Kasumi-1 (cell line): ENCODE data around the gene EMILIN3.

Experiments
- DNase-seq, 2 experiments: peaks; one replicate each; lab custom pipeline; 2025; lab: John Stamatoyannopoulos, UW

EMILIN3 gene

GRCh38 chr20:41391587-41392001 is 25.0 kb upstream of the EMILIN3 start:
- no peak for DNase-seq

GRCh38 chr20:41390889-41391288 is 24.3 kb upstream of the EMILIN3 start:
- no peak for DNase-seq

- DNase-seq = no peak
These were observed 20.8 kb upstream of the EMILIN3 start for GRCh38 chr20:41387444-41387851.

GRCh38 chr20:41386502-41387427 is 20.1 kb upstream of the EMILIN3 start:
- DNase-seq = no peak

- no peak for DNase-seq
These were observed 16.2 kb upstream of the EMILIN3 start for GRCh38 chr20:41382791-41383305.

GRCh38 chr20:41380551-41381193 is 14.1 kb upstream of the EMILIN3 start:
- peak; percentile 82 to 86 for DNase-seq

- DNase-seq = peak; percentile 64 to 67
These were observed 12.9 kb upstream of the EMILIN3 start for GRCh38 chr20:41379551-41379950.

- no peak for DNase-seq
These were observed 10.7 kb upstream of the EMILIN3 start for GRCh38 chr20:41377275-41377674.

- DNase-seq = no peak
These were observed 9.7 kb upstream of the EMILIN3 start for GRCh38 chr20:41376349-41376748.

GRCh38 chr20:41375846-41376245 is 9.2 kb upstream of the EMILIN3 start:
- no peak for DNase-seq

- no peak for DNase-seq
These were observed 7.6 kb upstream of the EMILIN3 start for GRCh38 chr20:41373931-41374920.

GRCh38 chr20:41373251-41373783 is 6.7 kb upstream of the EMILIN3 start:
- DNase-seq = no peak

GRCh38 chr20:41371371-41371770 is 4.8 kb upstream of the EMILIN3 start:
- no peak for DNase-seq

- DNase-seq = no peak
These were observed 3.6 kb upstream of the EMILIN3 start for GRCh38 chr20:41370176-41370575.

GRCh38 chr20:41369673-41370072 is 3.1 kb upstream of the EMILIN3 start:
- no peak for DNase-seq

GRCh38 chr20:41367956-41368355 is 1.3 kb upstream of the EMILIN3 start:
- no peak for DNase-seq

GRCh38 chr20:41367393-41367695 is 726 bp upstream of the EMILIN3 start:
- no peak for DNase-seq

GRCh38 chr20:41365777-41366545 is 657 bp downstream of the EMILIN3 start:
- no peak for DNase-seq

GRCh38 chr20:41364967-41365765 is 1.5 kb downstream of the EMILIN3 start:
- no peak for DNase-seq

GRCh38 chr20:41364236-41364855 is 2.3 kb downstream of the EMILIN3 start:
- DNase-seq = no peak
